Uterus (tissue), 2 donors: ENCODE data around the gene PLAC8.

Experiments
- POLR2A ChIP-seq, 2 donors: fragments of 450-650 bp; IDR thresholded peaks; one replicate each; pipeline ENCODE4 v1.6.1; 2016; ENCODE audit warnings: antibody characterized with exemption in 2 of 2, mild to moderate bottlenecking in 1 of 2, moderate library complexity in 1 of 2
- TF ChIP-seq, protein P1 (sequence below), 4 experiments: fragments of 200-600 bp in 2 of 4; fragments of 450-650 bp in 2 of 4; sonication (generic) in 2 of 4; IDR thresholded peaks; one replicate each; pipeline ENCODE4 v1.5.1; 2016 to 2019; ENCODE audit warnings: antibody characterized with exemption in 4 of 4, mild to moderate bottlenecking in 2 of 4, moderate library complexity in 1 of 4

DNA sequence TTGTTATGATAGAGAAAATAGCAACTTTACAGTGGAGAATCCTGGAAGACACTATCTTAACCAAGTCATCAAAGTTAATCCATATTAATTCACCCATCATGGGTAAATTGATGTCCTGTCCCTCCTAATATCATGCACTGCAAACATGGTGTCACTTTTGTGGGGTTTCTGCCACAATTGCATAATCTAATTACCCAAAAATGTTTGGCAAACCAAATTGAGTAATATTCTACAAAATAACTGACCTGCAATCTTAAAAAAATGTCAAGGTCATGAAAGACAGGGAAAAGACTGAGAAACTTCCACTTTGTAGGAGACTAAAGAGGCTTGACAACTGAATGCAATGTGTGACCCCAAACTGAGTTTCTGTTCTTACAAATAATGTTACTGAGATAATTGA lies 37.1 kb upstream of the PLAC8 start:
- TF ChIP-seq, protein P1, sequence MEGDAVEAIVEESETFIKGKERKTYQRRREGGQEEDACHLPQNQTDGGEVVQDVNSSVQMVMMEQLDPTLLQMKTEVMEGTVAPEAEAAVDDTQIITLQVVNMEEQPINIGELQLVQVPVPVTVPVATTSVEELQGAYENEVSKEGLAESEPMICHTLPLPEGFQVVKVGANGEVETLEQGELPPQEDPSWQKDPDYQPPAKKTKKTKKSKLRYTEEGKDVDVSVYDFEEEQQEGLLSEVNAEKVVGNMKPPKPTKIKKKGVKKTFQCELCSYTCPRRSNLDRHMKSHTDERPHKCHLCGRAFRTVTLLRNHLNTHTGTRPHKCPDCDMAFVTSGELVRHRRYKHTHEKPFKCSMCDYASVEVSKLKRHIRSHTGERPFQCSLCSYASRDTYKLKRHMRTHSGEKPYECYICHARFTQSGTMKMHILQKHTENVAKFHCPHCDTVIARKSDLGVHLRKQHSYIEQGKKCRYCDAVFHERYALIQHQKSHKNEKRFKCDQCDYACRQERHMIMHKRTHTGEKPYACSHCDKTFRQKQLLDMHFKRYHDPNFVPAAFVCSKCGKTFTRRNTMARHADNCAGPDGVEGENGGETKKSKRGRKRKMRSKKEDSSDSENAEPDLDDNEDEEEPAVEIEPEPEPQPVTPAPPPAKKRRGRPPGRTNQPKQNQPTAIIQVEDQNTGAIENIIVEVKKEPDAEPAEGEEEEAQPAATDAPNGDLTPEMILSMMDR (IDR thresholded peaks at IDR 0.05): no peak
- no peak for TF ChIP-seq POLR2A (IDR thresholded peaks at IDR 0.05)
